ENCODE measurements around the gene TCP1.

DNA sequence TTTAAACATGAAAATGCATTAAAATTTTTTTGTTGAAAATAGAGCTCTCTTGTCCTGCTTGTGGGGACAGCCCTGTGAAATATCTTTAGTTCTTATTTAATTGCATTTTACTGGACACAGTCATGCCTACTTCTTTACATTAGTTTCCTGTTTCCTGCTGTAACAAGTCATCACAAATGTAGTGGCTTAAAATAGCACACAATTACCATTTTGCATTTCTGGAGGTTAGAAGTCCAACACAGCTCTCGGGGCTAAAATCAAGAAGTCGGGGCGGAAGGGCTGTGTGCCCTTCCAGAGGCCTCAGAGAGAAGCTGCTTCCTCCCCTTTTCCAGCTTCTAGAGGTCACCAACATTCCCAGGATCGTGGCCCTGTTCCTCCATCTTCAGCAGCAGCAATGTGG is 40.1 kb upstream of the TCP1 start:
- TF ChIP-seq GATA2 (CRISPR knock-in tag; IDR thresholded peaks at IDR 0.05) (no peak), CBFB (CRISPR knock-in tag; IDR thresholded peaks at IDR 0.05) (no peak), TBP (optimal IDR thresholded peaks at IDR 0.05; ENCODE audit: low read depth, low read length) (no peak), POLR2AphosphoS5 (IDR thresholded peaks at IDR 0.05; ENCODE audit: control insufficient read depth, insufficient read depth, low read depth, low read length) (no peak), ZFP36 (IDR thresholded peaks at IDR 0.05; ENCODE audit: low read depth, low read length, partially characterized antibody) (no peak), FOXJ3 (CRISPR knock-in tag; IDR thresholded peaks at IDR 0.05) (no peak), E2F8 (IDR thresholded peaks at IDR 0.05; ENCODE audit: low read depth, partially characterized antibody) (no peak), POLR2A (conservative IDR thresholded peaks at IDR 0.05) (no peak), CHD1 (IDR thresholded peaks at IDR 0.05; ENCODE audit: low read length) (no peak), PRDM10 (IDR thresholded peaks at IDR 0.05; ENCODE audit: partially characterized antibody) (no peak), MYNN (IDR thresholded peaks at IDR 0.05) (no peak), MYNN (CRISPR knock-in tag; IDR thresholded peaks at IDR 0.05) (no peak)
- TF ChIP-seq, protein P1, sequence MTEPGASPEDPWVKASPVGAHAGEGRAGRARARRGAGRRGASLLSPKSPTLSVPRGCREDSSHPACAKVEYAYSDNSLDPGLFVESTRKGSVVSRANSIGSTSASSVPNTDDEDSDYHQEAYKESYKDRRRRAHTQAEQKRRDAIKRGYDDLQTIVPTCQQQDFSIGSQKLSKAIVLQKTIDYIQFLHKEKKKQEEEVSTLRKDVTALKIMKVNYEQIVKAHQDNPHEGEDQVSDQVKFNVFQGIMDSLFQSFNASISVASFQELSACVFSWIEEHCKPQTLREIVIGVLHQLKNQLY (CRISPR knock-in tag; conservative IDR thresholded peaks at IDR 0.05) = no peak
- TF ChIP-seq, protein P2, sequence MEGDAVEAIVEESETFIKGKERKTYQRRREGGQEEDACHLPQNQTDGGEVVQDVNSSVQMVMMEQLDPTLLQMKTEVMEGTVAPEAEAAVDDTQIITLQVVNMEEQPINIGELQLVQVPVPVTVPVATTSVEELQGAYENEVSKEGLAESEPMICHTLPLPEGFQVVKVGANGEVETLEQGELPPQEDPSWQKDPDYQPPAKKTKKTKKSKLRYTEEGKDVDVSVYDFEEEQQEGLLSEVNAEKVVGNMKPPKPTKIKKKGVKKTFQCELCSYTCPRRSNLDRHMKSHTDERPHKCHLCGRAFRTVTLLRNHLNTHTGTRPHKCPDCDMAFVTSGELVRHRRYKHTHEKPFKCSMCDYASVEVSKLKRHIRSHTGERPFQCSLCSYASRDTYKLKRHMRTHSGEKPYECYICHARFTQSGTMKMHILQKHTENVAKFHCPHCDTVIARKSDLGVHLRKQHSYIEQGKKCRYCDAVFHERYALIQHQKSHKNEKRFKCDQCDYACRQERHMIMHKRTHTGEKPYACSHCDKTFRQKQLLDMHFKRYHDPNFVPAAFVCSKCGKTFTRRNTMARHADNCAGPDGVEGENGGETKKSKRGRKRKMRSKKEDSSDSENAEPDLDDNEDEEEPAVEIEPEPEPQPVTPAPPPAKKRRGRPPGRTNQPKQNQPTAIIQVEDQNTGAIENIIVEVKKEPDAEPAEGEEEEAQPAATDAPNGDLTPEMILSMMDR (IDR thresholded peaks at IDR 0.05 in 2 of 3, conservative IDR thresholded peaks at IDR 0.05 in 1 of 3; ENCODE audit: insufficient read depth in 2 of 3, low read depth in 1 of 3, low read length in 3 of 3) = no peak

Measured in K562 (cell line).